ENCODE results near the gene EMD.

The EMD gene

DNA sequence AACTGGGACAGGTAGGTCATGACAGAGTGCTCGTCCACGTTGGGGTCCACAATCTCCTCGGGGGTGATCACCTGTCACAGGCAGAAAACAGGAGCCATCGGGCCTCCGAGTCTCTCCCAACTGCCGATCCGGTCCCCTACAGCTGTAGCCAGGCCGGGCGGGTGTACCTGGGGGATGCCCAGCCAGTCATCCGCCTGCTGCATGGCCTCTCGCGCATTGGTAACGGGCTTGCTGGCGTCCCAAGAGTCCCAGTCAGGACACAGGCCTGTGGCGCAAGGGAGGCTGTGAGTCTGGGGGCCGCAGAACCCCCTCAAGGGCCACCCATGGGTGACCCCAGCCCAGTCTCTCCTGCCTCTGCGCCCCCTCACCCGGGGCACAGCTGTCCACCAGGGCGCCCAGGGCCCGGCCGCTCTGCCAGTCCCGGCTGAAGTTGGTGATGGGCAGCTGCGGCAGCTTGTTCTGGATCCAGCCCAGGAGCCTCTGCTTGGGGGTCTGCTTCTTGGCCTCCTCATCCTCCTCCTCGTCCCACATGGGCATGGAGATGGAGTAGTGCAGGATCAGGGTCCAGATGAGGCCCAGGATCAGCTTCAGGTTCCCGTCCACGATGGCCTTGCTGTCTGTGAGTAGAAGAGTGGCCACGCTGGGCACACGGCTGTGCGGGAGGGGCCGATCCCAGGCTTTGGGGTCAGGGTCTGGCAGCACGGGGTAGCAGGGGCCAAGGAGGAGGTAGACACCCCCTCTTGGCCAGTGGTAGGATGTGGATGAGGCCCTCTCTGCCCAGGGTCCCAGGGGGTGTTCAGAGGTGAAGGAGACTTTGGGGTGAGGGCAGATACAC lies 11.4 kb upstream of the EMD start:
- FAIRE-seq (no peak), DNase-seq (ENCODE audit: insufficient read length) (no peak)
- no peak for TF ChIP-seq POLR2A (IDR thresholded peaks at IDR 0.05; ENCODE audit: low read depth, low read length)
- no peak for TF ChIP-seq TAF1 (IDR thresholded peaks at IDR 0.05; ENCODE audit: borderline replicate concordance, low read depth, low read length)
- TF ChIP-seq POLR2AphosphoS5 (IDR thresholded peaks at IDR 0.05; ENCODE audit: low read depth, low read length), result no peak; the same call in 1 of the 2 replicates

DNA sequence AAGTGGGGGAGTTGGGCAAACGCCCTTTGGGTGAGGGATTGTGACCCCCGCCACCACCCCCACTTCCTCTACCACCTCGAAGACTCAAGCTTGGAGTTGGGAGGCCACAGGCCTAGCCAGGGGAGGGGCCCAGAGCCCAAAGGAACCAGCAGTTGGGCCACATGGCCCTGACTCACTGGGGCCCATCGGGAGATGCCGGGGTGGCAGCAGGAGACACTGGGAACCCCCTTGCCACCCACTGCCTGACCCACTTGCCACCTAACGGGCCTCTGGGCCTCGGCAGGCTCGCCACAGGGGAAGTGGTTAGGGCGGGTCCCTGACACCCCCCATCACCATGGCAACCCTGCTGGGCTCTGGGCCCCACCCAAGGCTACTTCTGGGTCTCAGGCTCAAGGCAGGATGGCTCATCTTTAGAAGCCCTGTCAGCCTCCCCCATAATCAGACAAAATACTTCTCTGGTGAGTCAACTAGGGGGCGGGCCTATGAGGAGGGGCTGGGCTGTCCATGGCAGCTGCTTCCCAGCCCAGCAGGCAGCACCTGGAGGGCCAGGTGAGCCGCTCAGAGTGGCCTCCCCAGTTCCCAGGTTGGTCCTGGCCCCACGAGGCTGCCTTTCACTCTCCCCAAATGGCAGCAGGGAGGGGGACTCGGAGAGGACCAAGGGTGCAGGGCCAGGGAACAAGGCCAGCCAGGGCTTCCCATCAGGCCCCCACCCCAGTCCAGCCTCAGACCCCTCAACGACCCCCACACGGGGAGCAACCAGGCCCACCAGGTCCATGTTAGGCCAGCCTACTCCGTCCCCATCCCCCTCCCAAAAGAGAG lies 10.3 kb upstream of the EMD start:
- peak; percentile 66 for FAIRE-seq
- DNase-seq (ENCODE audit: insufficient read length), result no peak
- TF ChIP-seq POLR2A (IDR thresholded peaks at IDR 0.05; ENCODE audit: low read depth, low read length), result peak; percentile 52; the same call in 1 of the 2 replicates
- TF ChIP-seq POLR2AphosphoS5 (IDR thresholded peaks at IDR 0.05; ENCODE audit: low read depth, low read length), result no peak; the same call in 1 of the 2 replicates

DNA sequence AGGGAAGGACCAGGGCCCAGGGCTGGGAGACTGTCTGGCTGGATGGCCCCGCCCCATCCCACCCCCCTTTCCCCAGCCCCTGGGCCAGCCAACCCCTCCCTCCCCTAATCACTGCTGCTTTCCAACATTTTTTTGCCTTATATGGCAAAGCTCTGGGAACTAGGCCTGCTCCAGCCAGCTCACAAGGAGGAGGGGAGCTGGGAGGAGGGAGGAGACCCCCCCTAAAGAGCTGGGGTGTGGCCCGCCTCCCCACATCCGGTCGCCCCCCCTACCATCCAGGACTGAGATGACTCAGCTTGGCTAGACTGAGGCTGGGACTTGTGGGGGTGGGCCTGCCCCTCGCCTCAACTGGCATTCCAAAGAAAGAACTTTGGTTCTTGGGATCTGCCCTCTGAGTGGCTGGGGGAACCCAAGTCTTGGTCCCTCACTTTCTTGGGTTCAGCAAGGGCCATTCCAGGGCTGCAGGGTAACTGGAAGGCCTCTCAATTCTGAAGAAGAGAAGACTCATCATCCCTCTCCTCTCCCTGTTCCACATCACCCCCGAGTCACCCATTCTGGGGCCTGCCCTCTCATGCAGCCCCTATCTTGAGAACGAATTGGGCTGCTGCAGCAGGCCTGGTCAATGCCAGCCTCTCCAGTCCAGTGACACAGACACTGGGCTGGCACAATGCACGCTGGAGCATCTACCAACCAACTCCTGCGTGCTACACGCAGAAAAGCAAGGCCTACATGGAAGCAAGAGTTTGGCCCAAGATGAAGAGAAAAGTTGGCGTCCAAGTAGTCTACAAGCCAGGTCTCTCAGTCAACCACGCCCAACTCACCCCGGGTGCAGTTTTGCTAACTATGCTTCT lies 9.4 kb upstream of the EMD start:
- DNase-seq (ENCODE audit: insufficient read length) (no peak), FAIRE-seq (peak; percentile 76)
- no peak for TF ChIP-seq POLR2AphosphoS5 (IDR thresholded peaks at IDR 0.05; ENCODE audit: low read depth, low read length)
- TF ChIP-seq TAF1 (IDR thresholded peaks at IDR 0.05; ENCODE audit: borderline replicate concordance, low read depth, low read length), result no peak
- no peak for TF ChIP-seq POLR2A (IDR thresholded peaks at IDR 0.05; ENCODE audit: low read depth, low read length)

DNA sequence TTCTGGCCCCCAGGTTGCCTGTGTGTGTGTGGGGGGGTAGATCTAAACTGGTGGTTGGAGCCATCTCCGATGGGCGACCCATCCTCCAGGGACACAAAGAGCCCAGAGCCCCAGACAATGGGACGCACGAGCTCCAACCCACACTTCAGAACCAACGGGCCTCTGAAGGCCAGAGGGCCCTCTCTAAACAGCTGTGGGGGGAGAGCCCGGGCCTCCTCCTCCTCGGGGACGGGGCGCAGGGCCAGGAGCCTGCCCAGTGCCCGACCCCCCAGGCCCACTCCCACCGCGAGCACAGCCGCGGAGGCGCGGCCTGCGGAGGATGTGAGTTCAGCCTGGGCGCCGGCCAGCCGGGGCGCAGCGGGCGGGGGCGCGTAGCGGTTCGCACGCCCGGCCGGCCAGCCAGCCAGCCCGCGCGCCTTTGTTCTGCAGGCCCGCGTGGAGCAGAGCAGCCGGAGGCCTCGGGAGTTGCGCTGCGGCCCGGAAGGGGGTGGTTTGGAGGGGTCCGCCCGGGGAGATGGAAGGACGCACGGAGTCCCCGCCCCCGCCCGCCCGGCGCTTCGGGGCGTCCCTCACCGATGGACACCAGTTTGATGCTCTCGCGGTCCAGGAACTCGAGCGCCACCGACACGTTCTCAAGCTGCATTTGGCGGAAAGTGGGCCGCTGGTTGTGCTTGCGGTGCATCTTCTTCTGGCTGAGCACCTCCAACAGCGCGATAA lies 8.6 kb upstream of the EMD start:
- no peak for DNase-seq (ENCODE audit: insufficient read length)
- no peak for FAIRE-seq
- no peak for TF ChIP-seq POLR2A (IDR thresholded peaks at IDR 0.05; ENCODE audit: low read depth, low read length)
- TF ChIP-seq TAF1 (IDR thresholded peaks at IDR 0.05; ENCODE audit: borderline replicate concordance, low read depth, low read length), result no peak
- no peak for TF ChIP-seq POLR2AphosphoS5 (IDR thresholded peaks at IDR 0.05; ENCODE audit: low read depth, low read length)

DNA sequence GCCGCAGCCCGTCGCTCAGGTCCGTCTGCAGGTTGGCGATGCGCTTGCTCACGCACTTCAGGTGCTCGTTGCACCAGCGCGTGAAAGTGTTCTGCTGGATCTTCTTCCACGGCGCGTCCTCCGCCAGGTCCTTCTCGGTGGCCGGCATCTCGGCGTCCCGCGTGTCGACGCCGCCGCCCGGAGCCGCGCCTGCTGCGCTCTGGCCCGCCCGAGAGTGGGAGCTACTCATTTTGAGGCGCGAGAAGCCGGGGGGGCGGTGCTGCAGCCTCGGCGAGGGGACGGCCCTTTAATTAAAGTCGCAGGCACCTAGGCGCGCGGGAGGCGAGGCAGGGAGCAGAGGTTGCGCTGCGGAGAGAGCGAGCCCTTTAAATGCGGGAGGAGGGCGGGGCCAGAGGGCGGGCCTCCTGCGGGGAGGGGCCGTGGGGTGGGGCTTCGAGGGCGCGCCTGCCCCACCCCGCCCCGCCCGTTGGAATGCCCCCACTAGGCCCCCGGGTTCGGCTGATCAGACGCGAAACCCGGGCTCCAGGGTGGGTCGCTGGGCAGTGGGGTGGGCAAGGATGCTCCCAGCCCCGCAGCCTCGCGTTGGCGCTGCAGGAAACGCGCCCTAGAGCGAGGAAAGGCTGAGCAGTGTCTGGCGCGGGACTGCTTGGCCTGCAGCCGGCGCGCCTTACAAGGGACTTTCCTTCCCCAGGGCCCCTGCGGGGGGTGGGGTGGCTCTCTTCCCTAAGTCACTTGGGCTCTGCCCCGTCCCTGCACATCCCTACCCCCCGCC lies 7.9 kb upstream of the EMD start:
- TF ChIP-seq POLR2A (IDR thresholded peaks at IDR 0.05; ENCODE audit: low read depth, low read length) (peak; percentile 99), POLR2AphosphoS5 (IDR thresholded peaks at IDR 0.05; ENCODE audit: low read depth, low read length) (peak; percentile 93), TAF1 (IDR thresholded peaks at IDR 0.05; ENCODE audit: borderline replicate concordance, low read depth, low read length) (peak; percentile 74; the same call in 1 of the 2 replicates)
- FAIRE-seq (peak; percentile 91), DNase-seq (ENCODE audit: insufficient read length) (peak; percentile 65)

DNA sequence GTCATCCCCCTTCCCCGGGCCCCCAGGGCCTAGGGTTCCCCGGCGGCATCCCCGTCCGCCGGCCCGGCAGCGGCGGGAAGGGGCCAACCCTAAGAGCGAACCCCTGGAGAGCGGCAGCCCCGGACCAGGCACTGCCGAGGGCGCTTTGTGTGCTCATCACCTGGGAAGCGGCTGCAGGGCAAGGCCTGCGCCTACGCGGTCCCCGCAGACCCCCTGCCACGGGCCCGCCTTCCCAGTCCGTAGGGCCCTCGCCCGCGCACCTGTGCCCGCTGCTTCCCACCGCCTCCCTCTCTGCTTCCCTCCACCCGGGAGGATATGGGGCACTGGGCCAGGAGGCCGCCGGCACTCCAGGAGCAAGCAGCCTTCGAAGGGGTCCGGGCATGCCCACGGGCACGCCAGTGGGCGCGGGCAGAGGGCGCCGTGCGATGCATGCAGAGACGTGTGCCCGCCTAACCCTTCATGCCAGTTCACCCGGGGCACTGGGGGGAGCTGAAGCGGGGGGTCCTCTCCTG lies 7.2 kb upstream of the EMD start:
- no peak for TF ChIP-seq POLR2AphosphoS5 (IDR thresholded peaks at IDR 0.05; ENCODE audit: low read depth, low read length)
- no peak for TF ChIP-seq TAF1 (IDR thresholded peaks at IDR 0.05; ENCODE audit: borderline replicate concordance, low read depth, low read length)
- no peak; the same call in 1 of the 2 replicates for TF ChIP-seq POLR2A (IDR thresholded peaks at IDR 0.05; ENCODE audit: low read depth, low read length)
- DNase-seq (ENCODE audit: insufficient read length) (no peak), FAIRE-seq (no peak)

DNA sequence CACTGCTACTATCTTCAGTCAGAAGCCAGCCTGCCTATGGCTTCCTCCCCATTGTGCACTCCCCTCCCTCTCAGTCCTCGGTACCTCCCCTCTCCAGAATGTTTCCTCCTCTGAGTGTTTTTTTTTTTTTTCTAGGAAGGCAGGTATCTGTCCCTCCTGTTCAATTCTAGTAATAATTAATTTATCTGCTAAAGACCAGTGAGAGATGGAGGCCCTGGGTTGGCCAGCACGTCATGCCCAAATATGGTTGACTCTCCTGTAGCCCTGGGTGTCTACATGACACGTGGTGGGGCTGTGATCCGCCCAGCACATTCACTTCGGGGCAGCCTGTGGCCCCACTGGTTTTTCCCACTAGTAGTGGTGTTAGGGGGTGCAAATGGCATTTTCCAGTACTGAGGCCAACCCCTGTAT lies 6.5 kb upstream of the EMD start:
- peak; percentile 69 for FAIRE-seq
- TF ChIP-seq TAF1 (IDR thresholded peaks at IDR 0.05; ENCODE audit: borderline replicate concordance, low read depth, low read length) (no peak), POLR2A (IDR thresholded peaks at IDR 0.05; ENCODE audit: low read depth, low read length) (no peak), POLR2AphosphoS5 (IDR thresholded peaks at IDR 0.05; ENCODE audit: low read depth, low read length) (no peak)
- no peak for DNase-seq (ENCODE audit: insufficient read length)

DNA sequence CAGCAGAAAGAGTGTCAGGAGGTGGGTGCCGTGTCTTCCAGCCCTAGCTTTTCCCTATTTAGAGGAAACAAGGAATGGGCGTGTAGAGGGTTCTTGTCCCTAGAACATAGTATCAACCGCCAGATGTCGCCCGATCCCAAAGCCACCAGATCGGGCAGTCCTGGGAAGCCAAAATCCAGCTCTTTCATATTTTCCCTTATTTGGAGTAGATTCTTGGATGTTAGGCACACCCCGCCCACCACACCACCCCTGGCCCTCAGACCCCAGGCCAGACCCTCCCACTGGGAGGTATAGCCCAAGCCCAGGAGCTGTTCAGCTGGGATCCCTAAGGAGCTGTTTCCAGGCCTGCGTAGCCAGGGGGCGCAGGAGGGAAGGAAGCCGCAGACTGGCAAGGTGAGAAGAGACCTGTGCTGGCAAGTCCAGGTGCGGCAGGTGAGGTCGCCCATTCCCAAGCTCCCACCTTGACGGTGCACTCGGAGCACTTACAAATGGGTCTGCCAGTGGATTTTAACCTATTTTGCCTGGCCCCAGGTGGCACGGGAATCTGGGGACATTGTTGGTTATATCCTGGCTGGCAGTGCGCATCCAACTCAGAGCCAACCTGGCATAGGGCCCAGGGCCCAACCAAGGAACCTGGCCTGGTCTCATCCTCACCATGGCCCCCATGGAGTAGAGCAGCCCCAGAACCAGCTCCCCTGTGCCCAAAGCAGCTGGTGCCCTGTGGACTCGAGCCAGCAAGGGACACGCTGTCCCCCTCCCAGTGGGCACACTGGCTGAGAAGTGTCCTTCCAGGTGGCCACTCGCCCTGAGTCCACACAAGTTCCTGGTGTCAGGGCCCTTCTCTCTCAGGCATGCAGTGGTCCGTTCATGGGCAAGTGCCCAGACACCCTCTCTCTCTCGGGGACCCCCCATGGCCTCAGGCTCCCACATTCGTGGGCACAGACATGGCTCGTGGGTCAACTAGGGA lies 5.5 kb upstream of the EMD start:
- DNase-seq (ENCODE audit: insufficient read length), result no peak
- FAIRE-seq, result peak; percentile 58
- TF ChIP-seq POLR2AphosphoS5 (IDR thresholded peaks at IDR 0.05; ENCODE audit: low read depth, low read length) (no peak), TAF1 (IDR thresholded peaks at IDR 0.05; ENCODE audit: borderline replicate concordance, low read depth, low read length) (no peak), POLR2A (IDR thresholded peaks at IDR 0.05; ENCODE audit: low read depth, low read length) (no peak)

All from GM12892 (cell line).